HG03064 (cell line): ENCODE data around the gene LTB.
"Not testable (repeated sequence)": the region's sequence is repeated elsewhere in the genome, so short reads cannot be mapped to it uniquely, and the experiment has no call there.

Experiments
- ATAC-seq: cut with Tn5 transposase; IDR thresholded peaks from one replicate; pipeline ENCODE4 v1.9.1; 2021; ENCODE audit warnings: low read depth; ENCODE audit not compliant: unreplicated experiment

Gene LTB

DNA sequence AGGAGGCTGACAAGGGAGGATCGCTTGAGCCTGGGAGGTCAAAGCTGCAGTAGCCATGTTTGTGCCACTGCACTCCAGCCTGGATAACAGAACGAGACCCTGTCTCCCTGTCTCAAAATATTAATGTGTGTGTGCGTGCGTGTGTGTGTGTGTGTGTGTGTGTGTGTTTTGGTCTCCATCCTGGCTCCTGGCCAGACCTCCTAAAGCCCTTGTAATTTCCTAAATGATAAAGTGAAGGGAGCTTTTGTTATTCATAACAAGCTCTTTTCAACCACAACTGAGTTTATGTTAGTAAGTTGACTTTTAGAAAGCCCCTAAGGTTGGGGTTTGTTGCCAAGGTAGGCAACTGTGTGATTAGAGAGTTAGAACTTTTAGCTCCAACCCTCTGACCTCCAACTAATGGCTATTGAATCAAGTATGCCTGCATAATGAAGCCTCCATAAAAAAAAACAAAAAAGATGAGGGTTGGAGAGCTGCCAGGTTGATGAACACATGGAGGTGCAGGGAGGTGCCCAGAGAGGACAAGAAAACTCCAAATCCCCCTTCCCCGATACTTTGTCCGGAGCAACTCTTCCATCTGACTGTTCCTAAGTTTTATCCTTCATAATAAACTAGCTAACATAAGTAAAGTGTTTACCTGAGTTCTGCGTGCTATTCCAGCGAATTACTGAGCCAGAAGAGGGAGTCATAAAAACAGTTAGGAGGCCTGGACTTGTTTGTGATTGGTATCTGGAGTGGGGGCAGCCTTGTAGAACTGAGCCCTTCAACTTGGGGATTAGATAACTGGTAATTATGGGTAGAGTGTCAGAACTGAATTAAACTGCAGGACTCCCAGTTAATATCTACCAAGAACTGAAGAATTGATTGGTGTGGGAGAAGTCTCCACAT, 27.5 kb upstream of the LTB start:
- no peak for ATAC-seq

- ATAC-seq = no peak
These were observed 25.1 kb upstream of the LTB start for GRCh38 chr6:31607317-31607716.

DNA sequence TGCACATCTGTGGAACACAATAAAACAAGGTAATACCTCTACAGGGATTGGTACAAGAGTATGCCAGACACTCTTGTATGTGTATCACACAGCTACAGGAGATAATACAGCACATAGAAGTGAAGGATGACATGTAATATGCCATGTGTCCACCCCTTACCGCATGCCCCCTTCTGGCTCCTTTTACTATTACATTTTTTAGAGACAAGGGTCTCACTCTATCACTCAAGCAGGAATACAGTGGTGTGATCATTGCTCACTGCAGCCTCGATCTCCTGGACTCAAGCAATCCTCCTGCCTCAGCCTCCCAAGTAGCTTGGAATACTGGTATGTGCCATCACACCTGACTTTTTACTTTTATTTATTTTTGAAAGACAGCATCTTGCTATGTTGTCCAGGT, 14.8 kb upstream of the LTB start:
- no peak for ATAC-seq

- ATAC-seq = no peak
These were observed 10.2 kb upstream of the LTB start for GRCh38 chr6:31592396-31592771.

DNA sequence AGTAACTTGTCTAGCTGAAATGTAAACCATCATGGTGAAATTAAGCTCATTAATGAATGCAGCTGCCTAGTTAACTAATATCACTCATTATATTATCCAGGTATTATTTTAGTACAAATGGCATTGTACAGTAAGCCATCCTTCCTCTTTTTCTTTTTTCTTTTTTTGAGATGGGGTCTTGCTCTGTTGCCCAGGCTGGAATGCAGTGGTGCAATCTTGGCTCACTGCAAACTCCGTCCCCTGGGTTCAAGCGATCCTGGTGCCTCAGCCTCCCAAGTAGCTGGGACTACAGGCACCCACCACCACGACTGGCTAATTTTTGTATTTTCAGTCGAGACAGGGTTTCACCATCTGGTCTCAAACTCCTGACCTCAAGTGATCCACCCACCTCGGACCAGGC, 8.5 kb upstream of the LTB start:
- not testable (repeated sequence) for ATAC-seq

DNA sequence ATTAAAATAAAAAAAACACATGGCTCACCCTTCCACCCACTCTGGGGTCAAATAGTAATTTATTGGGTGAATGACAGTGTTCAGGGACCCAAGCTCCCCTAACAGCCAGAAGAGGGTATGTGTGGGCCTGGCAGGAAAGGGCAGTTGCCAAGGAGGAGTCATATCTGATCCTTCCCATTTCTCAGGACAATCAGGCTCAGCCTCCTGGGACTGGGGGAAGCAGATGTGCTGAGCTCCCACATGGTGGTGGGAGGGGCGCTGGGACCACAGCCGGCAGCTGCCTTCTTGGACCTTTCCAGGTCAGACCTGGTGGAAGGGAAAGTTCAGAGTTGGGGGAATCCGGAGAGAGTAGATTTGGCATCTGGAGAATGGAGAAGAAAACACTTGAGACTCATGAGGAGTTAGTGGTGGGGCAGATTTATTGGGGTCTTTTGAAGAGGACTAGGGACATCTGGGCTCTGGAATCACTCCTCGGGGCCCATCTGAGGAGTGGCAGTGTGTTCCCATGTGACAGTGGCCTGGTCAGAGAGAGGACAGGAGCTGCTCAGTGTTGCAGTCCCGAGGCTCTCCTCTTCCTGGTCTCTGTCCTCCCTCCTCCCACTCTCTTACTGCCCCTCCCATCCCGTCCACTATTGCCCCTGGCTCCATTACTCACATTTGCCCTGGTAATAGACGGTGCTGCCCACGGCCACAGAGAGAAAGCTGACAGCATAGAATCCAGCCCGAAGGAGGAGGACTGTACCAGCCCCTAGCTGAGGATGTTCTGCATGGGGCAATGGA, 6.8 kb upstream of the LTB start:
- ATAC-seq = no peak

- no peak for ATAC-seq
These were observed 5.9 kb upstream of the LTB start for GRCh38 chr6:31587791-31588777.

DNA sequence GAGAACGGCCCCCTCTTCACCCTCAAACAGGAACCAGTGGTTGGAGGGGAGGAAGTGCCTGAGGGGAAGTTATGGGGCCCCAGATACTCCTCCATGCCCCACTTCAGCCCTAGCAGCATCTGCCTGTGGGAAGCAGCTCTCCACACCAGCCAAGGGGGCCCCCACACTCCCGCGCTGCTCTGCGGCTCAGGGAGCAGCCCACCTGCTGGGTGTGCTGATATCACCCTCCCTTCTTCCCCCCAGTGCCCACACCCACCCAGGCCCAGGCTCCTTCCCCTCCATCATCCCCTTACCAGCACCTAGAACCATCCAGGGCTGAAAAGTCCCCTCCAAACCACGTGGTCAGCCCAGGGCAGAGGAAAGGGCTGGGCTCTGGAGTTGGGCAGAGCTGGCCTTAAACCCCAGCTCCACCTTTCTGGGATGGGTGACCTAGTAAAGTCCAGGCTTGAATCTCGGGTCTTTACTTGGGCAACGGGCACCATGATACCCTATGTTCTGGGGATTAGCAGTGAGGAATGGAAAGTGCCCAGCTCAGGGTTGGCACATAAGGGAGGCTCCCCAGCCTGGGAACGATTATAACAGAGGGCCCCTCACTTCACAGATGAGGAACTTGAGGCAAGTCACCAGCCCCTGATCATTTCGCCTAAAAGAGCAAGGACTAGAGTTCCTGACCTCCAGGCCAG, 4.5 kb upstream of the LTB start:
- ATAC-seq = no peak

DNA sequence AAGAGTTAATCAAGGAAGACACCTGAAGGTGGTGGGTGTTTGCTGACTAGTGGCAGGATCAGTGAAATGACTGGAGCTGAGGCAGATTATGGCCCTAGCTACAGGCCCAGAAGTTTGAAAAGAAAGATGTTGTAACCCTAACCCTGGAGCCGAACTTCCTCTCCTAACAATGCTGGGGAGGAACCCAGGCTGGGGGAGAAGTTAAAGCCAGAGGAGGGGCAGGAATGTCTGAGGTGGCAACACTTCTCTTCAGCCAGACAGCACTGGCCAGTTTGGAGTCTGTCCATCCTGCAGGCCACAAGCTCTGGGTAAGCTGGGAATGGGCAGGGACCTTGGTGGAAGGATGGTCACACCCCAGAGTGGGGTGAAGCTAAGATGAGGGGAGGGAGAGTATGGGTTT, 3.8 kb upstream of the LTB start, which contains the start of gene LST1:
Gene LST1, plus strand, starts transcription at position 270 of the 400 bp plus-strand sequence. CDS start 1,023 bp downstream, outside the sequence.
- ATAC-seq = no peak

DNA sequence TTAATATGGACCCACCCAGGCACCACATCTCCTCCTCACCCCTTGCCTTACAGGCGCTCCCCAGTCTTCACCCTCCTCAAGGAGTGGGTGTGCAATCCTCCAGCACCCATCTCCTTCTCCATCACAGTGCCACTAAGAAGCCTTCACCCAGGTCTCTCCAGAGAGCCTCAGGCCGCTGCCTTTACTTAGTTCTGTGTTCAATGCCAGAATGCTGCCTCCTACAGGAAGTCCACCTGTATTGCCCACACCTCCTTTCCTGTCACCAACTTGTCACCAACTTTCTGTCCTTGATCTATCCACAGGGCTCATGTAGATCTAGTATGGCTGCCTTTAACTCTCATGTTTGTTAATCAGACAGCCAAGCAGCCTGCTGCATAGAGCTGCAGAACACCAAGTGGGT, 3.3 kb upstream of the LTB start:
- ATAC-seq = no peak

DNA sequence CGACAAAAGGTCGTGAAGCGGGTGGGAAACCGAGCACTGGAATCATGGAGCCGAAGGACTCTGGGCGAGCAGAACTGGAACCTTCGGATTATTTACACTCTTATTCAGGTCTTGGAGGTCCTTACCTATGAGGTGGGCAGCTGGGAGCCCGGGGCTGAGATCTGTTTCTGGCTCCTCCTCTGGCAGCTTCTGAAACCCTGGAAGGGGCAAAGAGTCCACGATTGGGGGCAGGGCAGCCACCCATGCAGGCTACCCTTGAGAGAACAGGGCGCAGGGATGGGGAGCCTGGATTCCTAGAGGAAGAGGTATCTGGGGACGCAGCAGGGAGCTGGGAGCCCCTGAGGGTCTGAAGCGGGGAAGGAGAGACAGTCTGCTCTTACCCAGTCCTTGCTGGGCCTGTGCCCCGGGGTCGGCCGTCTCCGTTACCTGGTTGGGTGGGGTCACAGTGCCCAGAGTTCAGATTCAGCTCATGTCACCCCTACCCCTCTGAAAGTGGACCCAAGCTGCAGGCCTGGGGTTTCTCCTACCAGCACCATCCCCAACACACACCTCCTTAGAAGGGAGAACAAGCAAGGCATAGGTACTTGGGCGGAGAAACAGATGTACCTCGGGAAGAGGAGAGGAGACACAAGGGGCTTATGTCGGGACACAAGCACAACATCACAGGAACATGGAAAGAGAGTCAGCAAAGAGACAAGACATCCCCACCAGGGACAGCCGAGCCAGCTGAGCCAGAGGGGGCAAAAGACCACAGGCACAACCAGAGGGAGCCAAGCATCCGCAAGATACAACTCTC, 592 bp downstream of the LTB start:
- no peak for ATAC-seq

DNA sequence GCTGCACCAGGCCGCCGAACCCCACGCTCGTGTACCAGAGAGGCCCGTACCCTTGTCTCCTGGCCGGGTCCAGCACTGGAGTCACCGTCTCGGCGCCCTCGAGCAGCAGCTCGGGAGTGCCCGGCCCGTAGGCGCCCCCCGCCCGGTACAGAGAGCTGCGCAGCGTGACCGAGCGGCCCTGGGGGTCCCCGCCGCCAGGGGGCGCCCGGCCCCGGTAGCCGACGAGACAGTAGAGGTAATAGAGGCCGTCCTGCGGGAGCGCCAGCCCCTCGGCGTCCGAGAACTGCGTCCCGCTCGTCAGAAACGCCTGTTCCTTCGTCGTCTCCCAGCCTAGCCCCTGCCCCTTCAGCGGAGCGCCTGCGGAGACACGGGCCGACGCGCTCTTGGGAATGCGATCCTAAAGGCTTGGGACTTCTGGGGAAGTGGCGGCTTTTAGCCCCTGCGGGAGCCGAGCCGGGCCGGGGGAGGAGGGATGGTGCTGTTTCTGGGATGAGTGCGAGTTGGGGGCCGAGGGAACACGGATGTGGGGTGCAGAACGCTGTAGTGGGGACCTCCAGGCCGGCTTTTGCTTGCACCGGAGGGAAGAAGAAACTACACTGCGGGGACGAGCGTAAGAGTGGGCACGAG, 1.3 kb downstream of the LTB start:
- peak; percentile 51 for ATAC-seq

DNA sequence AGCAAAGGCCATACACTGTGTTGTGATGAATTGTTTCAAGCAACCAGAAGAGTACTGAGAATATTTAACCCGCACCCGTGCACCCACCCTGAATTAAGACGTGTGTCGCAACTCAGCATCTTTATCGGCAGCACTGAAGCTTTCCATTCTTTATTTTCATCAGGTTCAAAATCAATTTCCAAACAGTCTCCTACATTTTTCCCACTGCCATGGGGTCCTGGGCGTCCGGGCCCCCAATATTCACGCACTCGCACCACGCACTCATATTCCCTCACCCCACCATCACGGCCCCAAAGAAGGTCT, 1.8 kb downstream of the LTB start:
- ATAC-seq = no peak

DNA sequence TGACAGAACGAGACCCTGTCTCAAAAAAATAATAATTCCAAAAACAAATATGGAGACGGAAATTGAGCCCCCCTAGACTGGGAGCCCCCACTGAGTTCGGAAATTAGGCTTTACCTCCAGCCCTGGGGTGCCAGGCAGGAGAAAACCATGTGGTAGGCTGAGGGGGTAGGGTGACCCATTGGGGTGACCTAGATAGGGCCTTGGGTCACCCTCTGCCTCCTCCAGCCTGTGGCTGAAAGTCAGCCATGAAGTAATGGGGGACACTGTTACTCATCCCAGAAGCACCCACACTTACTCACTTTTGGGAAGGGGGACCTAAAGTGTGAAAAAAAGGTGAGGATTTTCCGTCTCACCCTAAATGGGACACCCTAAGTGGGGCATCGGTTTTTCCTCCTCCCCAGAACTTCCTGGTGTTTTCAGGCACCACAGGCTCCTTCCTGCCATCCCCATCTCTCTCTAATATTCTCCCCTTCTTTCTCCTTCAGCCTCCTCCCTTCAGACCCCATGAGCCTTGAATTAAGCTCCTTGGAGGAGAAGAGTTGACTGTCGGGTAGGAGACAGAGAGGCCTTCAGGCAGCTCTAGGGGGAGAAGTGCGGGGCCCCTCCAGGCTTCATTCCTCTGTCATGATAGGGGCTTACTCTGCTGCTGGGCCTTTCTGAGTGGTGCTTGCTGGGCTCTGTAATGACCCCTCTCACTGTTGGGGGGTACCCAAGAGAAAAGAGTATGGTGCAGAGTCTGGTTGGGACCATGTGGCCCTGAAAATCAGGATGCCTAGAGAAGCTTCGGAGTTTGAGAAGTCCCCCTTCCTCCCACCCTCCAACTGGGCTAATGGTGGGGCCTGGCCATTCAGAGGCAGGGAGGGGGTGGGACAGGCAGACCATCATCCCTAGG, 2.4 kb downstream of the LTB start:
- ATAC-seq = no peak

DNA sequence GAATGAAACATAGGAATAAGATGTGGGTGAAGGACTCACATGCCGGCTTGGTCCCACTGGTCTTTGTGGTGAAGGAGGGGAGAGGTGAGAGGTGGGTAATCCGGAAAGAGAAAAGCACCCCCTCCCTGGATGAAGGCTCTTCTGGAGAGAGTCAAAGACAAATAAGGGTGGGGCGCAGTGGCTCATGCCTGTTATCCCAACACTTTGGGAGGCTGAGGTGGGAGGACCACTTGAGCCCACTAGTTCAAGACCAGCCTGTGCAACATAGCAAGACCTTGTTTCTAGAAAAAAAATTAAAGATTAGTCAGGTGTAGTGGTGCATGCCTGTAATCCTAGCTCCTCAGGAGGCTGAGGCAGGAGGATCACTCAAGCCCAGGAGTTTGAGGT, 3.1 kb downstream of the LTB start:
- ATAC-seq = no peak

DNA sequence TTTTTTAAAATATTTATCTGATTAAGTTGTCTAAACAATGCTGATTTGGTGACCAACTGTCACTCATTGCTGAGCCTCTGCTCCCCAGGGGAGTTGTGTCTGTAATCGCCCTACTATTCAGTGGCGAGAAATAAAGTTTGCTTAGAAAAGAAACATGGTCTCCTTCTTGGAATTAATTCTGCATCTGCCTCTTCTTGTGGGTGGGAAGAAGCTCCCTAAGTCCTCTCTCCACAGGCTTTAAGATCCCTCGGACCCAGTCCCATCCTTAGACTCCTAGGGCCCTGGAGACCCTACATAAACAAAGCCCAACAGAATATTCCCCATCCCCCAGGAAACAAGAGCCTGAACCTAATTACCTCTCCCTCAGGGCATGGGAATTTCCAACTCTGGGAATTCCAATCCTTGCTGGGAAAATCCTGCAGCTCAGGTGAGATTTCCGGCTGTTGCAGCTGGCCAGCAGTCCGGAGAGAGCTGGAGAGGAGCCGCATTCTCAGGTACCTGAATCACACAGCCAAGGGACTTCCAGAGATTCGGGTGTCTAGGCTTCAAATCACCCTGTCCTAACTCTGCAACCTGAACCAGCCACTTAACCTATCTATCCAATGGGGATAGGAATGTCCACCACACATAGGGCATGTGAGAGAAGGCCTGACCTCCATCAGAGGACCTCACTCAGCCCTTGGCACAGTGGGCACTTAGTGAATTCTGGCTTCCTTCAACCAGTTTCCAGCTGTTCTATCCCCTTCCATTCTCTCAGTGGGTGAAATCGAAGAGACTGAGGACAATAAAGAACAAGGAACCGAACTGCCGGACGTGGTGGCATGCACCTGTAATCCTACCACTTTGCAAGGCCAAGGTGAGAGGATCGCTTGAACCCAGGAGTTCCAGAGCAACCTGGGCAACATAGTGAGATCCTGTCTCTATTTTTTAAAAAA, 3.8 kb downstream of the LTB start:
- no peak for ATAC-seq

DNA sequence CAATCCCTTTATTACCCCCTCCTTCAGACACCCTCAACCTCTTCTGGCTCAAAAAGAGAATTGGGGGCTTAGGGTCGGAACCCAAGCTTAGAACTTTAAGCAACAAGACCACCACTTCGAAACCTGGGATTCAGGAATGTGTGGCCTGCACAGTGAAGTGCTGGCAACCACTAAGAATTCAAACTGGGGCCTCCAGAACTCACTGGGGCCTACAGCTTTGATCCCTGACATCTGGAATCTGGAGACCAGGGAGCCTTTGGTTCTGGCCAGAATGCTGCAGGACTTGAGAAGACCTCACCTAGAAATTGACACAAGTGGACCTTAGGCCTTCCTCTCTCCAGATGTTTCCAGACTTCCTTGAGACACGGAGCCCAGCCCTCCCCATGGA, 4.7 kb downstream of the LTB start:
- ATAC-seq = no peak
